ENCODE measurements around the gene GTF2E1. TPM values are rescaled to one million over a fixed set of nuclear protein-coding genes. Genes with fewer than 3 reads are reported as not detected.

The GTF2E1 gene
- total RNA-seq, 1 experiment from 2014 or later: 21.5 TPM

DNA sequence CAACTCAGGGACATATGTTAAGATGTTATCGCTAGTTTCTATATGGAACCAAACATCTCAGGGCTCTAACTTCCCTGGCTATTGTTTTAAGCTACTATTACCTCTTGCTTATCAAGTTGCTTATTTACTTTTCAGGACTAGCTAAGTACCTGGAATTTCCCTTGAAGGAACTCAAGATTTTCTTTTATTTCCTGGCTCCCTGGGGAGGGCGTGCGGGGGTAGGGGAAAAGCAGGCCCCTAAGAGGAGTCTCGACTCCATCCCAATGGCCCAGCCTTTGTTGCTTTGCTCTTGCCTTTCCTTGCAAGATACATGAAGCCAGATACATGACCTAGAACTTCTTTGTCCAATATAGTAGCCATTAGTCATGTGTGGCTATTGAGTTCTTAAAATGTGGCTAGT is 88.5 kb downstream of the GTF2E1 start:
- intact Hi-C loops (cut with micrococcal nuclease): no loop called here
- no peak overlapping the region for H3K9ac ChIP-seq (ENCODE audit: low read length)

More for the DNA sequence above, 88.5 kb downstream of the GTF2E1 start:
- BruUV-seq (replicated peaks): no TSS peak
- ChIA-PET POLR2A (no interaction called here), CTCF (no interaction called here), RAD21 (ENCODE audit: low non-redundant PET in 1 of 2, low total read pairs in 2 of 2, uncharacterized antibody in 2 of 2, unreplicated experiment in 2 of 2) (no interaction called here)
- Histone ChIP-seq H2AFZ (ENCODE audit: low read depth, low read length, poor library complexity, severe bottlenecking) (no peak overlapping the region), H3K9me2 (ENCODE audit: insufficient read depth) (no peaks in the 10 kb centered on the region), H3K79me2 (ENCODE audit: insufficient read depth, low read length) (no peaks in the 10 kb centered on the region), H4K20me1 (ENCODE audit: insufficient read depth) (no peaks in the 10 kb centered on the region), H3K4me2 (ENCODE audit: low read length) (no peak overlapping the region), H3K27ac (ENCODE audit: low read depth, low read length) (no peak overlapping the region), H3K36me3 (ENCODE audit: control insufficient read depth in 1 of 2, insufficient read depth in 2 of 2, low read length in 2 of 2) (no peaks in the 10 kb centered on the region), H3K27me3 (ENCODE audit: insufficient read depth, low read length) (no peaks in the 10 kb centered on the region), H3K4me3 (replicated peaks in 1 of 2; ENCODE audit: low read depth in 1 of 2, low read length in 2 of 2) (no peak overlapping the region), H3K9me3 (ENCODE audit: control insufficient read depth in 1 of 2, insufficient read depth in 1 of 2, low read depth in 1 of 2, low read length in 2 of 2) (no peaks in the 10 kb centered on the region), H3K4me1 (ENCODE audit: control insufficient read depth in 1 of 2, insufficient read depth in 2 of 2, low read length in 2 of 2) (no peaks in the 10 kb centered on the region)
- no peak for ATAC-seq
- no peak for TF ChIP-seq FOSL1 (IDR thresholded peaks at IDR 0.05; ENCODE audit: low read depth)
- no peak for TF ChIP-seq TCF7L2 (IDR thresholded peaks at IDR 0.05; ENCODE audit: borderline replicate concordance, extremely low read depth, insufficient read depth, insufficient read length)
- no peak for DNase-seq (ENCODE audit: low read depth, low spot score)

Other genes with a start within 250 kb of the GTF2E1 start
- 161 TPM for gene NDUFB4, start 146.4 kb upstream of the GTF2E1 start, total RNA-seq (2021; ENCODE audit: unreplicated experiment)
- gene HGD, start 60.5 kb upstream of the GTF2E1 start, total RNA-seq (2021; ENCODE audit: unreplicated experiment): 0.59 TPM
- gene RABL3, start 228 bp upstream of the GTF2E1 start, total RNA-seq (2021; ENCODE audit: unreplicated experiment): 23.8 TPM
- gene STXBP5L, start 165.5 kb downstream of the GTF2E1 start, total RNA-seq (2021; ENCODE audit: unreplicated experiment): not detected